Aorta (tissue), 5 donors: ENCODE measurements around the gene TMEM190. TPM values are rescaled to one million over a fixed set of nuclear protein-coding genes. Genes with fewer than 3 reads are reported as not detected.
"Not testable (repeated sequence)": the region's sequence is repeated elsewhere in the genome, so short reads cannot be mapped to it uniquely, and the experiment has no call there.

Experiments
- ATAC-seq: fragments of 200-7000 bp; cut with Tn5 transposase; one replicate; pipeline ENCODE4 v1.9.1; 2022; ENCODE audit warnings: moderate library complexity; ENCODE audit not compliant: low FRiP score
- DNase-seq, 2 donors: peaks; one replicate each; pipeline ENCODE4 v3.0.0-alpha.2; 2020
- H3K27ac ChIP-seq, 2 donors: one replicate each; pipeline ENCODE4 v1.5.1; 2013; ENCODE audit warnings: low read length in 2 of 2, mild to moderate bottlenecking in 2 of 2, moderate library complexity in 2 of 2, control low read depth in 1 of 2, inconsistent platforms in 1 of 2, low read depth in 1 of 2
- H3K27me3 ChIP-seq, 2 donors: one replicate each; pipeline ENCODE4 v1.6.1; 2013; ENCODE audit warnings: control low read depth in 1 of 2, low read length in 1 of 2, mild to moderate bottlenecking in 1 of 2, moderate library complexity in 1 of 2; ENCODE audit not compliant: insufficient read depth in 2 of 2, control insufficient read depth in 1 of 2
- H3K36me3 ChIP-seq, 2 donors: one replicate each; pipeline ENCODE4 v1.6.1; 2013; ENCODE audit warnings: control low read depth in 1 of 2, low read length in 1 of 2, mild to moderate bottlenecking in 1 of 2; ENCODE audit not compliant: insufficient read depth in 2 of 2, control insufficient read depth in 1 of 2
- H3K4me1 ChIP-seq, 2 donors: one replicate each; pipeline ENCODE4 v1.6.1; 2013; ENCODE audit warnings: low read length in 2 of 2, control low read depth in 1 of 2, mild to moderate bottlenecking in 1 of 2, moderate library complexity in 1 of 2; ENCODE audit not compliant: insufficient read depth in 2 of 2, control insufficient read depth in 1 of 2
- H3K4me3 ChIP-seq, 2 donors: one replicate each; pipeline ENCODE4 v1.5.1; 2013; ENCODE audit warnings: low read length in 2 of 2, control low read depth in 1 of 2, mild to moderate bottlenecking in 1 of 2
- H3K9me3 ChIP-seq: one replicate; pipeline ENCODE4 v1.6.1; 2013; ENCODE audit warnings: mild to moderate bottlenecking, low read length; ENCODE audit not compliant: control insufficient read depth
- WGBS, 2 donors: extraction: QIAGEN DNeasy Blood & Tissue Kit; methylation state at CpG; one replicate each; pipeline ENCODE4 v1.1.7; 2013; 5-methylcytosine and 5-hydroxymethylcytosine counted together
- intact Hi-C, 2 donors: fragments of 100-400 bp; cut with DNase I; formaldehyde crosslinking; loops; one replicate each; pipeline versions ENCODE4 v1.14.2 to v1.15.0; 2022
- polyA plus RNA-seq, 2 donors: library from polyadenylated mRNA; stranded (reverse); fragments of 200-250 nt; gene quantifications; one replicate each; pipeline ENCODE4 v1.2.3, GENCODE V29; 2013
- total RNA-seq, 2 donors: library from RNA; stranded (reverse); fragmentation: NEBNext Ultra II Directional; extraction: Animal tissue kit (Norgen Biotek cat#: 25700); gene quantifications; one replicate each; pipeline ENCODE4 v1.2.1, GENCODE V29; 2021
- donor health status: healthy with polysubstance abuse.
- donor health status: Bipolar disorder and iron deficiency.
- donor health status: DM: no; HTN: no; CAD: no.
- donor health status: DM: no; HTN: no; CAD: no.
- donor health status: DM: yes; HTN: yes; CAD: no.

Gene TMEM190
- total and polyA plus RNA-seq, 4 donors = not detected

DNA sequence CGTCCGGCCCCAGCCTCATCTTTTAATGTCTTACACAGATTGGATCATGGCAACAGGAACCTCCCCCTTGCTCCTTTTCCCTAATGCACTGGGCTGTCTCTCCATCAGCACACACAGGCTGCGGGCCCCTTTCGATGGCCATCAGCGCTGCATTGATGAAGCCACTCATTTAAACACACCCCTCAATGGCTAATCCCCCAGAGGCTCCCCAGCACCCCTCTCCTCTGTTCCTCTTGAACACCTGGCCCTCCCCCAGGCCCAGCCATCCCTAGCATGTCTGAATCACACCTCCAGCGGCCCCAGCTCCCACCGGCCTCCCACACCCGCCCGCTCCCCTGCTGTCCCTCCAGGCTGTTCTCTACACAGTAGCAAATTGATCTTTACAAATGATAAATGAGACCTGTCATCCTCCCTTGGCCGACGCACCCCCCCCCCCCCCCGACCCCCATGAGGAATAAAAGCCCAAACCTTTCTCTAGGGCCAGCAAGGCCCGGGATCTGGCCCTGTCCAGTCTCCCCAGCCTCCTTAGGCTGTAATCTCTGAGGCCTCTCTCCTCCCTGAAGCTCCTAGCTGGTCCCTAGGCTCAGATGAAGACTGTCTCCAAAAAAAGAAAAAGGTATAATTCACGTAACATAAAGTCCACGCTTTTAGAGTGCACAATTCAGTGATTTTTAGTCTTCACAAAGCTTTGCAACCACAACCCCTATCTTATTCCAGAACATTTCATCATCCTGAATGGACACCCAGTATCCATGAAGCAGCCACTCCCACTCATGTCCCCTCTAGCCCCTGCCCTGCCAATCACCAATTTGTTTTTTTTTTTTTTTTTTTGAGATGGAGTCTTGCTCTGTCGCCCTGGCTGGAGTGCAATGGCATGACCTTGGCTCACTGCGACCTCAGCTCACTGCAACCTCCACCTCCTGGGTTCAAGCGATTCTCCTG is 16.5 kb downstream of the TMEM190 start:
- no peaks in the 10 kb centered on the region for H3K27me3 ChIP-seq
- WGBS, 2 donors = 61 to 65% methylated on average over 18 of the region's 18 CpGs
- no peak overlapping the region for H3K4me3 ChIP-seq
- H3K9me3 ChIP-seq = no peaks in the 10 kb centered on the region
- ATAC-seq (no peak), DNase-seq (no peak)
- intact Hi-C loops = no loop called here
- no peak overlapping the region for H3K27ac ChIP-seq
- H3K4me1 ChIP-seq = no peaks in the 10 kb centered on the region
- no peaks in the 10 kb centered on the region for H3K36me3 ChIP-seq

DNA sequence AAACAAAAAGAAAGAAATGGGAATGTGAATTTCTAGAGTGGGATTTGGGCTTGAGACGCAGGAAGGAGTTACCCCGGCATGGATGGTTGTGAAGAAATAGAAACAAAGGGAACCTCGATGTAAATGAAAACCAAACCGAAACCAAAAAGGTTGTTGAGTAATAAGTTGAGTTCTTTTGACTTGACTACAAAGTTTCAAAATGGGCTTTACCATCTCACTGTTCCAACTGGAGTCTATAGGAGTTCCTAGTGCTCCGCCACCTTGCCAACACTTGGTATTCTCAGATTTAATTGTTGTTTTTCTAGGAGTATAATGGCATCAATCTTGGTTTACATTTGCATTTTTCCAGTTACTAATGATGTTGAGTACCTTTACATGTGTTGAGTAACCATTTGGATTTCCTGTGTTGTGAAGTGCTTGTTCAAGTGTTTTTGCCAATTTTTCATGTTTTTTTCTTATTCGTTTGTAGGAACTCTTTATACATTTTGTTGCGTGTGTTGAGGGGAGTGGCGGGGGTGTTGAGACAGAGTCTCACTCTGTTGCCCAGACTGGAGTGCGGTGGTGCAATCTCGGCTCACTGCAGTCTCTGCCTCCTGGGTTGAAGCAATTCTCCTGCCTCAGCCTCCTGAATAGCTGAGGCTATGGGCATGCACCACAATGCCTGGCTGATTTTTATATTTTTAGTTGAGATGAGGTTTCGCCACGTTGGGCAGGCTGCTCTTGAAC is 21.7 kb downstream of the TMEM190 start:
- ATAC-seq = no peak
- WGBS, 2 donors = 80 to 82% methylated on average over 12 of the region's 12 CpGs
- H3K4me3 ChIP-seq = no peak overlapping the region
- no peak overlapping the region for H3K27ac ChIP-seq
- H3K9me3 ChIP-seq = no peaks in the 10 kb centered on the region
- intact Hi-C loops = no loop called here
- H3K27me3 ChIP-seq = no peaks in the 10 kb centered on the region
- H3K4me1 ChIP-seq = no peaks in the 10 kb centered on the region
- DNase-seq = no peak
- H3K36me3 ChIP-seq = no peaks in the 10 kb centered on the region

DNA sequence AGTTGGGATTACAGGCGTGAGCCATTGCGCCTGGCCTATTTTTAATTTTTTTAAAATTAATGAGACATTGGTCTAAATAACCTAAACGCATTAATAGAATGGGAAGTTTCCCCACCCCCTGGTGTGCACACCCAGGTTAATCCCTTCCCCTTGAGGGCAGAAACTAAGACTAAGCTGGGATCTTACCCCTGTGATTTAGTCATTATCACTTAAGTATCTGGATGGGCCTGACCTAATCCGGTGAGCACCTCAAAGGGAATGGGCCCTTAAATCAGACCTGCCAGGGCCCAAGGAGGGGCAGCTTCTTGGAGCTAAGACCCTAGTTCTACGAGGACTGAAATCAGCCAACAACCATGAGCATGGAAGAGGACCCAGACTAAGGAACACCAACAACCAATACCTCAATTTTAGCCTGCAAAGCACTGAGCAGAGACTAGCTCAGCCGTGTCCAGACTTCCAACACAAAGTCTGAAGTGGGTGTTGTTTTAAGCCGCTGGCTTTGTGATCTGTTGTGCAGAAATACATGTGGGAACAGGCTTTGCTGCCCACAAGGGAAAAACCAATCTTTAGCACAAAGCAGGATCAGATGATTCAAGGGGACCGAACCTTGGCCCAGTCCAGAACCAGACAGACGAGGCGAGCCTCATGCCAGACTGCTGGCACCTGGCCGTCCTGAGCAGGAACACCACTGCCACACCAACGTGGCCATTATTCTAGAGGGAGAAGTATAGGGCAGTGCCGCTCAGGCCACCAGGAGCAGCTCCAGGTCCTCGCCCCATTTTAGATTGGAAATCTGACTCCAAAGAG is 23.9 kb downstream of the TMEM190 start:
- Histone ChIP-seq H3K36me3 (no peaks in the 10 kb centered on the region), H3K4me3 (no peak overlapping the region), H3K27ac (no peak overlapping the region), H3K27me3 (no peaks in the 10 kb centered on the region), H3K9me3 (no peaks in the 10 kb centered on the region), H3K4me1 (no peaks in the 10 kb centered on the region)
- ATAC-seq (no peak), DNase-seq (no peak)
- intact Hi-C loops = no loop called here
- 72 to 76% methylated on average over 14 of the region's 14 CpGs for whole genome bisulfite sequencing, 2 donors

DNA sequence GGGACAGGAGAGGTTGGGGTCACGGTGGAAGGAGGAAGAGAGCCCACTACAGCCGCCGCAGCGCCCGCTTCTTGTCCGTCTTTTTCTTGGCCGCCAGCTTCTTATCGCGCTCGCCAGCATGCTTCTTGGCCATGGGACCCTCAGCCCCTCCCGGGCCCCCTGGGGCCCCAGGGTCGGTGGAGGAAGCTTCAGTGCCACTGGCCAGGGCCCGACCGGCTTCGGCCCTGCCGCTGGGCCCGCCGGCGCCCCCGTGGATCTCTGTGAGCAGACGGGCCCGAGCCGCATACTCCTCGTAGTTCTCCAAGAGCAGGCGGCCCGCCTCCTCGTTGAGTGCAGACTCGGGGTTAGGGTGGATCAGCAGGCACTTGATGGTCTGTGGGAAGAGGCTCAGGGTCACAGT is 24.8 kb downstream of the TMEM190 start:
- ATAC-seq, H3K27me3 ChIP-seq, H3K36me3 ChIP-seq, H3K4me1 ChIP-seq, DNase-seq, H3K9me3 ChIP-seq, H3K27ac ChIP-seq, H3K4me3 ChIP-seq, intact Hi-C loops: not testable (repeated sequence)
- 88% methylated on average over 14 to 23 of the region's 28 CpGs for WGBS, 2 donors

- Histone ChIP-seq H3K4me1 (peaks cover 0 to 2% of the 10 kb centered on the region in 2 donors), H3K4me3 (no peak overlapping the region), H3K9me3 (no peaks in the 10 kb centered on the region), H3K27me3 (no peaks in the 10 kb centered on the region), H3K36me3 (no peaks in the 10 kb centered on the region), H3K27ac (no peak overlapping the region)
- 81 to 84% methylated on average over 2 of the region's 2 CpGs for WGBS, 2 donors
- no peak for ATAC-seq
- no peak for DNase-seq
- intact Hi-C loops = no loop called here
These were observed 25.9 kb downstream of the TMEM190 start for GRCh38 chr19:55402509-55402908.

GRCh38 chr19:55405638-55406037 is 29.0 kb downstream of the TMEM190 start:
- DNase-seq (no peak), ATAC-seq (no peak)
- peaks cover 0 to 2% of the 10 kb centered on the region in 2 donors for H3K4me1 ChIP-seq
- H3K4me3 ChIP-seq = no peak overlapping the region
- H3K9me3 ChIP-seq = no peaks in the 10 kb centered on the region
- H3K27me3 ChIP-seq = no peaks in the 10 kb centered on the region
- intact Hi-C loops = no loop called here
- H3K27ac ChIP-seq = no peak overlapping the region
- H3K36me3 ChIP-seq = no peaks in the 10 kb centered on the region
- 80 to 82% methylated on average over 5 of the region's 5 CpGs for WGBS, 2 donors

DNA sequence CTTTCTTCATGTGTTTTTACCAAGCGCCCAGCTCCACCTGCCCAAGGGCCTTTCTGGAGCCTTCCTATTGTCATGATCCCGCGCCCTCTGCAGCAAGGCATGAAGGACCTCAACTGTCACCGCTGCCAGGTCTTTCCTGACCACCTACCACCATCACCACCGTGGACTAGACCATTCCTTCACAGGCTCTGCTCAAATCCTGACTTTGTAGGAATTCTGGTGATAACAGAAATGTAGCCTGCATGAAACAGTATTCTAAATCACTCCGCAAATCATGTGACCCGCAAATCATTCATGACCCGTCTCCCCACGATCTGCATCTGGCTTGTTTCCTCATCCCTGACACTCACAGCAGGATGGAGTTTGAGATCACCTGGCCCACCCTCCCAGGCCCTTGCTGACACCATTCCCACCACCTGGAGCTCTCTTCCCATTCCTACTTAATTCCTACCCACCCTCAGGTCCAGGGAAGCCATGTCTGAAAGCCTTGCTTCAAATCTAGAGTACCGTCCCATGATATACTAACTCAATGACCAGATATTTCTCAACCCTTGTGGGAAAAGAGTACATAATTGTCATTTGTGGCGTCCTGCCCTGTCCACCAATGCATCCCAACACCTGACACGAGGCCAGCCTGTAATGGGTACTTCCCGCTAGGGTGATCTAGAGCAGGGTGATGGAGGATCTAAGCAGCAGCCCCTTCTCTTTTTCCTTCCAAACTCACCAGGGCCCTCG is 29.6 kb downstream of the TMEM190 start:
- Histone ChIP-seq H3K27ac (no peak overlapping the region), H3K27me3 (no peaks in the 10 kb centered on the region), H3K4me3 (peak overlapping the region in 1 of 2 donors; percentile 58), H3K4me1 (peaks cover 0 to 2% of the 10 kb centered on the region in 2 donors), H3K9me3 (no peaks in the 10 kb centered on the region), H3K36me3 (no peaks in the 10 kb centered on the region)
- ATAC-seq (no peak), DNase-seq (no peak)
- intact Hi-C loops = no loop called here
- WGBS, 2 donors = 75 to 79% methylated on average over 14 of the region's 14 CpGs
